ENCODE measurements around the gene UBTF.

DNA sequence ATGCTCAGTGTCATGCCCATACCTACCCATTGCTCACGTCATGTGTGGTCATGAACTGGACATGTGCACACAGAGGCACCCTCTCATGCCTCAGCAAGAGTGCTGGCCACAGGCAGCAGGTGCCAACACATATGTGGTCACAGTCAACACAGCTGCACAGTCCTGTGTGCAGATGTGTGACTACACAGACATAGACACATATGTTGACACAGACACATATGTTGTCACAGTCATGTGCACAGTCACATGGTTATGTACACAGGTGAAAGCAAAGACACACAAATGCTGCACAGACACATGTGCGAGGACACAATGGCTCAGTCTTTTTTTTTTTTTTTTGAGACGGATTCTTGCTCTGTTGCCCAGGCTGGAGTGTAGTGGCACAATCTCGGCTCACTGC, 37.2 kb upstream of the UBTF start:
- TF ChIP-seq, protein P1, sequence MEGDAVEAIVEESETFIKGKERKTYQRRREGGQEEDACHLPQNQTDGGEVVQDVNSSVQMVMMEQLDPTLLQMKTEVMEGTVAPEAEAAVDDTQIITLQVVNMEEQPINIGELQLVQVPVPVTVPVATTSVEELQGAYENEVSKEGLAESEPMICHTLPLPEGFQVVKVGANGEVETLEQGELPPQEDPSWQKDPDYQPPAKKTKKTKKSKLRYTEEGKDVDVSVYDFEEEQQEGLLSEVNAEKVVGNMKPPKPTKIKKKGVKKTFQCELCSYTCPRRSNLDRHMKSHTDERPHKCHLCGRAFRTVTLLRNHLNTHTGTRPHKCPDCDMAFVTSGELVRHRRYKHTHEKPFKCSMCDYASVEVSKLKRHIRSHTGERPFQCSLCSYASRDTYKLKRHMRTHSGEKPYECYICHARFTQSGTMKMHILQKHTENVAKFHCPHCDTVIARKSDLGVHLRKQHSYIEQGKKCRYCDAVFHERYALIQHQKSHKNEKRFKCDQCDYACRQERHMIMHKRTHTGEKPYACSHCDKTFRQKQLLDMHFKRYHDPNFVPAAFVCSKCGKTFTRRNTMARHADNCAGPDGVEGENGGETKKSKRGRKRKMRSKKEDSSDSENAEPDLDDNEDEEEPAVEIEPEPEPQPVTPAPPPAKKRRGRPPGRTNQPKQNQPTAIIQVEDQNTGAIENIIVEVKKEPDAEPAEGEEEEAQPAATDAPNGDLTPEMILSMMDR (conservative IDR thresholded peaks at IDR 0.05; ENCODE audit: low read depth, low read length), result no peak
- no peak for TF ChIP-seq EZH2 (IDR thresholded peaks at IDR 0.05; ENCODE audit: borderline replicate concordance, low read depth, low read length, poor library complexity, severe bottlenecking)

Measured in A673 (cell line).